CD4-positive, alpha-beta T cell treated with Interleukin-21 for 1 hour (primary cell): ENCODE data around the gene C11orf97.
"Not testable (repeated sequence)": the region's sequence is repeated elsewhere in the genome, so short reads cannot be mapped to it uniquely, and the experiment has no call there.

Experiments used
- DNase-seq: peaks from one replicate; pipeline ENCODE4 v3.0.0-alpha.2; 2020

C11orf97 gene

GRCh38 chr11:94558468-94558867 lies 46.2 kb downstream of the C11orf97 start:
- DNase-seq: no peak

GRCh38 chr11:94558932-94559331 lies 46.7 kb downstream of the C11orf97 start:
- no peak for DNase-seq

- DNase-seq: no peak
Measured at GRCh38 chr11:94559361-94559760, 47.1 kb downstream of the C11orf97 start.

- DNase-seq: no peak
Measured at GRCh38 chr11:94560834-94561233, 48.6 kb downstream of the C11orf97 start.

- no peak for DNase-seq
Measured at GRCh38 chr11:94563176-94563847, 51.1 kb downstream of the C11orf97 start.

GRCh38 chr11:94563848-94564467 lies 51.7 kb downstream of the C11orf97 start:
- no peak for DNase-seq

- no peak for DNase-seq
Measured at GRCh38 chr11:94567181-94567670, 55.0 kb downstream of the C11orf97 start, which contains the start of gene PIWIL4. Gene PIWIL4, plus strand, starts transcription at chr11:94567368. Its CDS starts 151 bp downstream, at chr11:94567519.

GRCh38 chr11:94568200-94568599 lies 55.9 kb downstream of the C11orf97 start:
- no peak for DNase-seq

- DNase-seq: no peak
Measured at GRCh38 chr11:94568717-94569116, 56.5 kb downstream of the C11orf97 start.

- DNase-seq: not testable (repeated sequence)
Measured at GRCh38 chr11:94572975-94573374, 60.7 kb downstream of the C11orf97 start.

GRCh38 chr11:94574193-94574961 lies 62.1 kb downstream of the C11orf97 start:
- DNase-seq: no peak

- no peak for DNase-seq
Measured at GRCh38 chr11:94576306-94576705, 64.0 kb downstream of the C11orf97 start.

GRCh38 chr11:94577841-94578240 lies 65.6 kb downstream of the C11orf97 start:
- DNase-seq: no peak
